ENCODE data around the gene STOML1. TPM values are rescaled to one million over a fixed set of nuclear protein-coding genes. Genes with fewer than 3 reads are reported as not detected.
A peak's percentile ranks its signal among the peaks of the same experiment; 100 is the strongest.

The STOML1 gene
- total RNA-seq, 1 donor from 2014 or later, result 14.3 TPM

DNA sequence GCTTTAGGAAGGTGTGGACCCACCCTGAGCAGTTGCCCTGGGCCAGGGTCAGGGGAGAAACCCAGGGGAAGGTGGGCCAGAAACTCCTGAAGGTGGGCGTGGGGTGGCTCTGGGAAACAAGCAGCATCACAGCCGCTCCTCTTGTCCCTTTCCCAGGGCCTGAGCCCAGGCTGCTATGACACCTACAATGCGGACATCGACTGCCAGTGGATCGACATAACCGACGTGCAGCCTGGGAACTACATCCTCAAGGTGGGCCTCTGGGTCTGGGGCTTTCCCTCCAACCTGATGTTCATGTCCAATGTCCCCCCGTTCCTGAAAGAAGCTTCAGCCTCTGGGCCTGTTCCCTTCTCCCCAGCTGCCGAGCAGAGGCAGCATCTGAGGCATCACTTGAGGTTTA lies 44.4 kb downstream of the STOML1 start:
- peaks cover 10% of the 10 kb centered on the region for H3K27me3 Mint-ChIP-seq (ENCODE audit: unreplicated experiment)
- H3K9me3 Mint-ChIP-seq (ENCODE audit: unreplicated experiment), result no peaks in the 10 kb centered on the region
- DNase-seq (ENCODE audit: low spot score), result no peak
- no peak overlapping the region for H3K27ac Mint-ChIP-seq (ENCODE audit: unreplicated experiment)
- TF ChIP-seq, protein P1, sequence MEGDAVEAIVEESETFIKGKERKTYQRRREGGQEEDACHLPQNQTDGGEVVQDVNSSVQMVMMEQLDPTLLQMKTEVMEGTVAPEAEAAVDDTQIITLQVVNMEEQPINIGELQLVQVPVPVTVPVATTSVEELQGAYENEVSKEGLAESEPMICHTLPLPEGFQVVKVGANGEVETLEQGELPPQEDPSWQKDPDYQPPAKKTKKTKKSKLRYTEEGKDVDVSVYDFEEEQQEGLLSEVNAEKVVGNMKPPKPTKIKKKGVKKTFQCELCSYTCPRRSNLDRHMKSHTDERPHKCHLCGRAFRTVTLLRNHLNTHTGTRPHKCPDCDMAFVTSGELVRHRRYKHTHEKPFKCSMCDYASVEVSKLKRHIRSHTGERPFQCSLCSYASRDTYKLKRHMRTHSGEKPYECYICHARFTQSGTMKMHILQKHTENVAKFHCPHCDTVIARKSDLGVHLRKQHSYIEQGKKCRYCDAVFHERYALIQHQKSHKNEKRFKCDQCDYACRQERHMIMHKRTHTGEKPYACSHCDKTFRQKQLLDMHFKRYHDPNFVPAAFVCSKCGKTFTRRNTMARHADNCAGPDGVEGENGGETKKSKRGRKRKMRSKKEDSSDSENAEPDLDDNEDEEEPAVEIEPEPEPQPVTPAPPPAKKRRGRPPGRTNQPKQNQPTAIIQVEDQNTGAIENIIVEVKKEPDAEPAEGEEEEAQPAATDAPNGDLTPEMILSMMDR (IDR thresholded peaks at IDR 0.05; ENCODE audit: unreplicated experiment), result no peak
- H3K4me1 Mint-ChIP-seq (ENCODE audit: unreplicated experiment), result peaks cover 34% of the 10 kb centered on the region
- H3K4me3 Mint-ChIP-seq (ENCODE audit: unreplicated experiment), result peak overlapping the region; percentile 67
- peaks cover 39% of the 10 kb centered on the region for H3K36me3 Mint-ChIP-seq (ENCODE audit: low read depth, unreplicated experiment)

DNA sequence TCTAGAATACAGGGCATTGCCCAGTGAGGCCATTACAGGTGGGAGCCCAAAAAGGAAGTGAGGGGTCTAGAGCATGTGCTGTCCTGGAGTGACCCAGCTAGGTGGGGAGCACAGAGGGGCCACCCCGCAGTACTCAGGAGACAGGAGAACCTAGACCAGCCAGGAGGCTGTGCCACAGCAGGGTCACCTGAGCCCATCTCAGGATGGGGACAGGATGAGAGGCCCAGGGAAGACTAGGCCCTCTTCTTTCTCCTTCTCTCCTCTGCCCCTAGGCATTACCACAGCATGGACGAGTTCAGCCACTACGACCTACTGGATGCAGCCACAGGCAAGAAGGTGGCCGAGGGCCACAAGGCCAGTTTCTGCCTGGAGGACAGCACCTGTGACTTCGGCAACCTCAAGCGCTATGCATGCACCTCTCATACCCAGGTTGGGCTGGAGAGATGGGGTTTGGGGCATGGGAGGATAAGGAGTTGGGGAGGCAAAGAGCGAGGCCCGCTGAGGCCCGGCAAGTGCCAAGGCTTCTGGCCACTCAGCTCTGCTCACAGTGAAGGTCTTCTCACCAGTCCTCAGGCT lies 45.2 kb downstream of the STOML1 start:
- Mint-ChIP-seq H3K4me1 (ENCODE audit: unreplicated experiment) (peaks cover 35% of the 10 kb centered on the region), H3K27ac (ENCODE audit: unreplicated experiment) (no peak overlapping the region), H3K9me3 (ENCODE audit: unreplicated experiment) (no peaks in the 10 kb centered on the region), H3K36me3 (ENCODE audit: low read depth, unreplicated experiment) (peaks cover 39% of the 10 kb centered on the region), H3K4me3 (ENCODE audit: unreplicated experiment) (no peak overlapping the region), H3K27me3 (ENCODE audit: unreplicated experiment) (peaks cover 8% of the 10 kb centered on the region)
- TF ChIP-seq, protein P1 (IDR thresholded peaks at IDR 0.05; ENCODE audit: unreplicated experiment), result no peak
- DNase-seq (ENCODE audit: low spot score), result no peak

DNA sequence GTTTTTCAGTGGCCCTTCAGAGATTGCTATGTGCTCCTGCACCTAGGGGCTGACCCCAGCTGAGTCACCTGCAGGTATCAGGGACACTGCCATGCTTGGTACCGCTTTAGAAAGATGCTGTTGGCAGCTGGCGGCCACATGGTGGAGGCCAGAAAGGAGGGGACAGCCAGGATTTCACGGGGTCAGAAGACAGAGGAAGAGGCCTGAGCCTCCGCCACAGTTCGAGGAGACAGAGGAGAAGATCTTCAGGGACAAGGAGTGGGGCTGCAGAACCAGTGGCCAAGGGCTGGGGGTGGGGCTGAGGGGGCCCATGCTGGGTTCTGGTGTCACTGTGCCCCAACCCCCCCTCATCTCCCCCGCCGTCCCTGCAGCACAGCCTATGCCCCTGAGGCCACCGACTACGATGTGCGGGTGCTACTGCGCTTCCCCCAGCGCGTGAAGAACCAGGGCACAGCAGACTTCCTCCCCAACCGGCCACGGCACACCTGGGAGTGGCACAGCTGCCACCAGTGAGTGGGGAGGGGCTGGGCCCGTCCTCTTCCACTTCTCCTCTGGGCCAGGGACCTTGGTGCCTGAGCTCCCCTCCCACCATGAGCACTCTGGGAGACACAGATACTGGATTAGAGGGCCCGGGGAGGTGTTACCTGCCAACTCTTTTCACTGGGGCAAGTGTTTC lies 45.9 kb downstream of the STOML1 start:
- peaks cover 39% of the 10 kb centered on the region for H3K36me3 Mint-ChIP-seq (ENCODE audit: low read depth, unreplicated experiment)
- H3K4me3 Mint-ChIP-seq (ENCODE audit: unreplicated experiment), result no peak overlapping the region
- no peak for DNase-seq (ENCODE audit: low spot score)
- H3K9me3 Mint-ChIP-seq (ENCODE audit: unreplicated experiment), result no peaks in the 10 kb centered on the region
- TF ChIP-seq, protein P1 (IDR thresholded peaks at IDR 0.05; ENCODE audit: unreplicated experiment), result no peak
- H3K27me3 Mint-ChIP-seq (ENCODE audit: unreplicated experiment), result peaks cover 8% of the 10 kb centered on the region
- peaks cover 36% of the 10 kb centered on the region for H3K4me1 Mint-ChIP-seq (ENCODE audit: unreplicated experiment)
- no peak overlapping the region for H3K27ac Mint-ChIP-seq (ENCODE audit: unreplicated experiment)

DNA sequence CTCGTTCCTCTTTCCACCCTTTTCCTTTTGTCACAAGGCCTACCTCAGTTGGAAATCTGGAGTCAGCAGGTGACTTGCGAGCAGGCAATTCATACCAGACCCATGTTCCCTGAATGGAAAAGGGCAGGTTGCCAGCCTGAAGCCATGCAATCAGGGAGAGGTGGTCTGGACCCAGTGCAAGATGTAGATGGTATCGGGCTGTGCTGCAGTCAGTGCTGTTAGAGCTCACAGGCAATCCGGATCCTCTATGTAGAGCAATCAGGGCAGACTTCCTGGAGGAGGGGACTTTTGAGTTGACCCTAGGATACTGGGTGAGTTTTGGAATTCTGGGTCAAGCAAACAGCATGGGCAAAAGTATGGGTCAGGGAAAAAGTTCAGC lies 47.0 kb downstream of the STOML1 start:
- peak overlapping the region; percentile 45 for H3K27ac Mint-ChIP-seq (ENCODE audit: unreplicated experiment)
- no peak for DNase-seq (ENCODE audit: low spot score)
- H3K36me3 Mint-ChIP-seq (ENCODE audit: low read depth, unreplicated experiment), result peaks cover 40% of the 10 kb centered on the region
- H3K4me3 Mint-ChIP-seq (ENCODE audit: unreplicated experiment), result no peak overlapping the region
- H3K4me1 Mint-ChIP-seq (ENCODE audit: unreplicated experiment), result peaks cover 33% of the 10 kb centered on the region
- TF ChIP-seq, protein P1 (IDR thresholded peaks at IDR 0.05; ENCODE audit: unreplicated experiment), result no peak
- H3K9me3 Mint-ChIP-seq (ENCODE audit: unreplicated experiment), result no peaks in the 10 kb centered on the region
- H3K27me3 Mint-ChIP-seq (ENCODE audit: unreplicated experiment), result peaks cover 8% of the 10 kb centered on the region

All from endothelial cell (in vitro differentiated cells).